ENCODE measurements around the gene TAS2R1. TPM values are rescaled to one million over a fixed set of nuclear protein-coding genes. Genes with fewer than 3 reads are reported as not detected.

Gene TAS2R1, protein sequence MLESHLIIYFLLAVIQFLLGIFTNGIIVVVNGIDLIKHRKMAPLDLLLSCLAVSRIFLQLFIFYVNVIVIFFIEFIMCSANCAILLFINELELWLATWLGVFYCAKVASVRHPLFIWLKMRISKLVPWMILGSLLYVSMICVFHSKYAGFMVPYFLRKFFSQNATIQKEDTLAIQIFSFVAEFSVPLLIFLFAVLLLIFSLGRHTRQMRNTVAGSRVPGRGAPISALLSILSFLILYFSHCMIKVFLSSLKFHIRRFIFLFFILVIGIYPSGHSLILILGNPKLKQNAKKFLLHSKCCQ
- total RNA-seq = not detected

DNA sequence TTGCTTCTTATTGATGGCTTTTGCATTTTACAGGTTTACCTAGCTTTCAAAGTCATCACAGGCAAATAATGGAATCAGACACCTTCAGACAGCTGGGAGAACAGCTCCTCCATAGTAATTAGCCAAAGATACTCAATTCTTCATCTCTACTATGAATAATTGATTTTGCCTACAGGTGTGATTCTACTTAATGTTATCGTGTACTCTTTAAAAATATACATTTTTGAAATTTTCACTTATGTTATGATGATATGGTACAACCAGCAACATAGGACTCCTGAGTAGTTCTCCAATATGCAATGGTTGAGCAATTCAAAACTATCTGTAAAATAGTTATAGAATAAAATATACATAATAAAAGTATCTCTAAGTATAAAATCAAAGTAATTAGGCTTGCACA is at the start of gene TAS2R1:
Gene TAS2R1 (minus strand): TSS at position 101 of the 400 bp plus-strand sequence. CDS start 319 bp downstream, outside the sequence.
- TF ChIP-seq POLR2A (IDR thresholded peaks at IDR 0.05) = no peak
- no peak for TF ChIP-seq POLR2AphosphoS5 (IDR thresholded peaks at IDR 0.05)
- TF ChIP-seq EP300 (IDR thresholded peaks at IDR 0.05) = no peak
- TF ChIP-seq, protein P1, sequence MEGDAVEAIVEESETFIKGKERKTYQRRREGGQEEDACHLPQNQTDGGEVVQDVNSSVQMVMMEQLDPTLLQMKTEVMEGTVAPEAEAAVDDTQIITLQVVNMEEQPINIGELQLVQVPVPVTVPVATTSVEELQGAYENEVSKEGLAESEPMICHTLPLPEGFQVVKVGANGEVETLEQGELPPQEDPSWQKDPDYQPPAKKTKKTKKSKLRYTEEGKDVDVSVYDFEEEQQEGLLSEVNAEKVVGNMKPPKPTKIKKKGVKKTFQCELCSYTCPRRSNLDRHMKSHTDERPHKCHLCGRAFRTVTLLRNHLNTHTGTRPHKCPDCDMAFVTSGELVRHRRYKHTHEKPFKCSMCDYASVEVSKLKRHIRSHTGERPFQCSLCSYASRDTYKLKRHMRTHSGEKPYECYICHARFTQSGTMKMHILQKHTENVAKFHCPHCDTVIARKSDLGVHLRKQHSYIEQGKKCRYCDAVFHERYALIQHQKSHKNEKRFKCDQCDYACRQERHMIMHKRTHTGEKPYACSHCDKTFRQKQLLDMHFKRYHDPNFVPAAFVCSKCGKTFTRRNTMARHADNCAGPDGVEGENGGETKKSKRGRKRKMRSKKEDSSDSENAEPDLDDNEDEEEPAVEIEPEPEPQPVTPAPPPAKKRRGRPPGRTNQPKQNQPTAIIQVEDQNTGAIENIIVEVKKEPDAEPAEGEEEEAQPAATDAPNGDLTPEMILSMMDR (IDR thresholded peaks at IDR 0.05) = no peak
- Histone ChIP-seq H3K27ac (no peak within 1 kb of the TSS), H3K4me1 (no peaks in the 10 kb centered on the region), H3K36me3 (no peaks in the 10 kb centered on the region), H3K4me3 (no peak within 1 kb of the TSS), H3K27me3 (no peaks in the 10 kb centered on the region), H3K9me3 (peaks cover 5% of the 10 kb centered on the region)
- no peak for DNase-seq (ENCODE audit: low spot score in 2 of 2)
- WGBS = 85% methylated on average over 1 of the region's 1 CpG

DNA sequence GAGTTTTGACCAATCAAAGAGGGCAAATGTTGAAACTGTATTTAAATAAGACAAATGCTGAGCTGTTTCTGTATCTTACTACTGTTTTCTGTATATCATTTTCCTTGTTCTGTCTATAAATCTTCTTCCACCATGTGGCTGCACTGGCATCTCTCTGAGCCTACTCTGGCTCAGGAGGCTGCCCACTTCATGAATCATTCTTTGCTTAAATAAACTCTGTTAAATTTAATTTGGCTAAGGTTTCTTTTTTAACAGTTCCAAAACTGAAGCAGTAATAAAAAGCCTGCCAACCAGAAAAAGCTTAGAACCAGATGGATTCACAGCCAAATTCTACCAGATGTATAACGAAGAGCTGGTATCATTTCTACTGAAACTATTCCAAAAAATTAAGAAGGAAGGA is 40.2 kb upstream of the TAS2R1 start:
- WGBS = 17% methylated on average over 1 of the region's 1 CpG
- Histone ChIP-seq H3K4me3 (no peak overlapping the region), H3K4me1 (no peaks in the 10 kb centered on the region), H3K9me3 (no peaks in the 10 kb centered on the region), H3K27me3 (no peaks in the 10 kb centered on the region), H3K36me3 (no peaks in the 10 kb centered on the region), H3K27ac (no peak overlapping the region)
- DNase-seq (ENCODE audit: low spot score in 2 of 2) = no peak
- TF ChIP-seq, protein P1 (IDR thresholded peaks at IDR 0.05) = no peak
- TF ChIP-seq EP300 (IDR thresholded peaks at IDR 0.05) (no peak), POLR2A (IDR thresholded peaks at IDR 0.05) (no peak), POLR2AphosphoS5 (IDR thresholded peaks at IDR 0.05) (no peak)

DNA sequence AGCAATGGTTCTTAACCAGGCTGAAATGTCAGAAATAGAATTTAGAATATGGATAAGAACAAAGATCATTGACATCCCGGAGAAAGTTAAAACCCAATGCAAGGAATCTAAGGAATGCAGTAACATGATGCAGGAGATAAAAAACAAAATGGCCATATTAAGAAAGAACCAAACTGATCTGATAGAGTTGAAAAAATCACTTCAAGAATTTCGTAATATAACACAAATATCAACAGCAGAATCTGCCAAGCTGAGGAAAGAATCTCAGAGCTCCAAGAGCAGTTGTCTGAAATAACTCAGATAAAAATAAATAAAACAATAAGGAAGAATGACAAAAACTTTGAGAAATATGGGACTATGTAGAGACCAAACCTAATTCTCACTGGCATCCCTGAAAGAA is 37.8 kb upstream of the TAS2R1 start:
- Histone ChIP-seq H3K27me3 (no peaks in the 10 kb centered on the region), H3K36me3 (no peaks in the 10 kb centered on the region), H3K9me3 (no peaks in the 10 kb centered on the region), H3K27ac (no peak overlapping the region), H3K4me1 (no peaks in the 10 kb centered on the region), H3K4me3 (no peak overlapping the region)
- TF ChIP-seq, protein P1 (IDR thresholded peaks at IDR 0.05) = no peak
- no peak for TF ChIP-seq POLR2A (IDR thresholded peaks at IDR 0.05)
- TF ChIP-seq EP300 (IDR thresholded peaks at IDR 0.05) = no peak
- DNase-seq (ENCODE audit: low spot score in 2 of 2) = no peak
- WGBS = 65% methylated on average over 2 of the region's 2 CpGs

DNA sequence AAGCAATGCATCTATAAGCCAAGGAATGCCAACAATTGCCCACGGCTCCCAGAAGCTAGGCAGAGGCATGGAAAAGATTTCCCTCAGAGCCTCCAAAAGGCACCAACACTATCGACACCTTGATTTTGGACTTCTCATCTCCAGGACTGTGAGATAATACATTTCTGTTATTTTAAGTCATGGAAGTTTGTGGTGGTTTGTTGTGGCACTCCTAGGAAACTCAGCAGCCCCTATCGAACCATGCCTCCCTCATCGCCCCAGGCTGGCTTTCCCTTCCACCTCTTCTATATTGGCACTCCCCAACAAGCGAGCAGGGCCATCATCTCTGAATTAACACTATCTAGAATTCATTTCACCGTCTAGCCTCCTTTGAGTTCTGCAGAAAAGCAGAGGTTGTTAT is 33.7 kb upstream of the TAS2R1 start:
- H3K4me3 ChIP-seq = no peak overlapping the region
- TF ChIP-seq POLR2AphosphoS5 (IDR thresholded peaks at IDR 0.05) (no peak), POLR2A (IDR thresholded peaks at IDR 0.05) (no peak), EP300 (IDR thresholded peaks at IDR 0.05) (no peak)
- TF ChIP-seq, protein P1 (IDR thresholded peaks at IDR 0.05) = no peak
- no peaks in the 10 kb centered on the region for H3K27me3 ChIP-seq
- 89% methylated on average over 6 of the region's 6 CpGs for WGBS
- H3K4me1 ChIP-seq = no peaks in the 10 kb centered on the region
- H3K27ac ChIP-seq = no peak overlapping the region
- no peak for DNase-seq (ENCODE audit: low spot score in 2 of 2)
- H3K36me3 ChIP-seq = no peaks in the 10 kb centered on the region
- no peaks in the 10 kb centered on the region for H3K9me3 ChIP-seq

DNA sequence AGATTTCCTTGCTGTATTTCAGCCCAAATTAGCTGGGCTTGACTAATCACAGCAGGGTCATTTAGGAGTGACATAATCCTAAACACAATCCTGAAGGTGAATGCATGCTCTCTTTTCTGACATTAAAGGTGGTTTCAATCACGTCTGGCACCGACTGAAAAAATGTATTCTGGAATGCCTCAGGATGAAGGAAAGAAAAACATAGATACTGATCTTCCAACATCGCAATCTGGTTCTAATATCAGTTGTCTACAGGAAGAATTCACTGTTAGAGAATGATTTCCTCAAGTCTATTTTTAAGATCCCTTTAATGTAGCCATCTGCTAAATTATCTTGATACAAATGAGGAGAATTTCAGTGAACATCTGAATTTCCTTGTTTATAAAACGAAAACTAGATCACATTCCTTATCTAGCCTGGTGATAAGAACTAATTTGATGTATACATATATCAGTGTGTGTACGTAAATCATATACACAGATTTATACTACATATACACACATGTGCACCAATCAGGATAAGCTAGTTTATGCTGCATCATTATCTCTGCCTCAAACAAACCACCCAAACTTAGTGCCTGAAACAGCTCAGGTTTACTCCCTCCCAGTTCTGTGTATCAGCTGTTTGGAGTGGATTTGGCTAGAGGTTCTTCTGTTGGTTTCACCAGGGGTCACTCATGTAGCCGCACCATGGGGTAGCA is 31.3 kb upstream of the TAS2R1 start:
- DNase-seq (ENCODE audit: low spot score in 2 of 2) = no peak
- no peak for TF ChIP-seq POLR2A (IDR thresholded peaks at IDR 0.05)
- TF ChIP-seq EP300 (IDR thresholded peaks at IDR 0.05) = no peak
- TF ChIP-seq POLR2AphosphoS5 (IDR thresholded peaks at IDR 0.05) = no peak
- TF ChIP-seq, protein P1 (IDR thresholded peaks at IDR 0.05) = no peak
- Histone ChIP-seq H3K36me3 (no peaks in the 10 kb centered on the region), H3K9me3 (no peaks in the 10 kb centered on the region), H3K4me3 (no peak overlapping the region), H3K27ac (no peak overlapping the region), H3K4me1 (no peaks in the 10 kb centered on the region), H3K27me3 (no peaks in the 10 kb centered on the region)
- 41% methylated on average over 6 of the region's 6 CpGs for WGBS

Data from suprapubic skin (tissue), 4 donors.